Testis (tissue), 3 donors: Measurements from ENCODE around the gene RPS6KL1. TPM values are rescaled to one million over a fixed set of nuclear protein-coding genes. Genes with fewer than 3 reads are reported as not detected.

Source experiments
- DNase-seq: peaks from one replicate; pipeline ENCODE4 v3.0.0-alpha.2; 2019
- H3K27ac ChIP-seq, 2 donors: fragments of 200-600 bp; sonication (generic); one replicate each; pipeline ENCODE4 v1.5.1; 2019
- H3K27me3 ChIP-seq: fragments of 200-600 bp; sonication (generic); one replicate; pipeline ENCODE4 v1.5.1; 2019
- H3K36me3 ChIP-seq: fragments of 200-600 bp; sonication (generic); one replicate; pipeline ENCODE4 v1.5.1; 2017; ENCODE audit warnings: low read depth; ENCODE audit errors: missing control alignments
- H3K4me1 ChIP-seq: fragments of 200-600 bp; sonication (generic); one replicate; pipeline ENCODE4 v1.5.1; 2019
- H3K4me3 ChIP-seq, 2 donors: fragments of 200-600 bp; sonication (generic); one replicate each; pipeline ENCODE4 v1.5.1; 2017 to 2019
- H3K9me3 ChIP-seq: fragments of 200-600 bp; sonication (generic); one replicate; pipeline ENCODE4 v1.5.1; 2017
- POLR2A ChIP-seq: fragments of 450-650 bp; IDR thresholded peaks from one replicate; pipeline ENCODE4 v1.6.1; 2017; ENCODE audit warnings: antibody characterized with exemption, mild to moderate bottlenecking, moderate library complexity
- WGBS, 2 donors: methylation state at CpG; one replicate each; pipeline ENCODE4 v1.1.5; 2018; 5-methylcytosine and 5-hydroxymethylcytosine counted together
- intact Hi-C: fragments of 100-400 bp; cut with DNase I; formaldehyde crosslinking; loops from one replicate; pipeline ENCODE4 v1.15.1; 2023; ENCODE audit warnings: low total_unique reads
- polyA plus RNA-seq: library from polyadenylated mRNA; stranded (reverse); fragments of 350-450 nt; fragmentation: Illumina TruSeq; extraction: RNeasy Lipid Tissue Mini Kit (QIAGEN cat#74804); gene quantifications from one replicate; pipeline ENCODE4 v1.2.3, GENCODE V29; 2014; ENCODE audit warnings: low read depth, low replicate concordance; ENCODE audit not compliant: insufficient read depth
- total RNA-seq, 2 donors: library from RNA; depleted of rRNA; stranded (reverse); fragments of >200 nt; gene quantifications; one replicate each; pipeline ENCODE4 v1.2.3, GENCODE V29; 2016
- TF ChIP-seq, protein P1 (sequence below), 3 experiments: fragments of 450-650 bp in 2 of 3; fragments of 200-600 bp in 1 of 3; sonication (generic) in 1 of 3; IDR thresholded peaks; one replicate each; pipeline ENCODE4 v1.5.1; 2016 to 2019; ENCODE audit warnings: antibody characterized with exemption in 3 of 3, mild to moderate bottlenecking in 2 of 3, moderate library complexity in 1 of 3

The RPS6KL1 gene
- total and polyA plus RNA-seq, 3 donors from 2014 or later: 22.5 to 41.8 (median 22.9) TPM

DNA sequence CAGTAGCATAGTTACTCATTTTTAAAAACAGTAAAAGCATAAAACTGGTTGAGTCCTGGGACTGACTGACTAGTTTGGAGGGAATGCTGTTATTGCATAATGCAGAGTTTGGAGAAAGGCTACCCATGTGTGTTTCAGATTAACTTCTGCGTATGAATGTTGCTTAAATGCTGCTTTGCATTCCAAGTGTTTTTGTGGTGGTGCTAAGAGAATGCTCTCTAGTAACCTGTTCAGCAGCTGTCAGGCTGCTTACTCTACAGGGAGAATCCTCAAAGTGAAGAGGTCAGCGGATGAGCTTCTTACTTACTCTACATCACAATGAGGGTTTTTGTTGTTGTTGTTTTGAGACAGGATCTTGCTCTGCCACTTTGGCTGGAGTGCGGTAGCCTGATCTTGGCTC lies 37.1 kb downstream of the RPS6KL1 start:
- no peak overlapping the region for H3K4me3 ChIP-seq
- H3K27ac ChIP-seq: no peak overlapping the region
- no peaks in the 10 kb centered on the region for H3K36me3 ChIP-seq
- DNase-seq: no peak
- WGBS, 2 donors: 78 to 87% methylated on average over 3 of the region's 3 CpGs
- H3K9me3 ChIP-seq: no peaks in the 10 kb centered on the region
- TF ChIP-seq, protein P1, sequence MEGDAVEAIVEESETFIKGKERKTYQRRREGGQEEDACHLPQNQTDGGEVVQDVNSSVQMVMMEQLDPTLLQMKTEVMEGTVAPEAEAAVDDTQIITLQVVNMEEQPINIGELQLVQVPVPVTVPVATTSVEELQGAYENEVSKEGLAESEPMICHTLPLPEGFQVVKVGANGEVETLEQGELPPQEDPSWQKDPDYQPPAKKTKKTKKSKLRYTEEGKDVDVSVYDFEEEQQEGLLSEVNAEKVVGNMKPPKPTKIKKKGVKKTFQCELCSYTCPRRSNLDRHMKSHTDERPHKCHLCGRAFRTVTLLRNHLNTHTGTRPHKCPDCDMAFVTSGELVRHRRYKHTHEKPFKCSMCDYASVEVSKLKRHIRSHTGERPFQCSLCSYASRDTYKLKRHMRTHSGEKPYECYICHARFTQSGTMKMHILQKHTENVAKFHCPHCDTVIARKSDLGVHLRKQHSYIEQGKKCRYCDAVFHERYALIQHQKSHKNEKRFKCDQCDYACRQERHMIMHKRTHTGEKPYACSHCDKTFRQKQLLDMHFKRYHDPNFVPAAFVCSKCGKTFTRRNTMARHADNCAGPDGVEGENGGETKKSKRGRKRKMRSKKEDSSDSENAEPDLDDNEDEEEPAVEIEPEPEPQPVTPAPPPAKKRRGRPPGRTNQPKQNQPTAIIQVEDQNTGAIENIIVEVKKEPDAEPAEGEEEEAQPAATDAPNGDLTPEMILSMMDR (IDR thresholded peaks at IDR 0.05): no peak
- TF ChIP-seq POLR2A: no peak
- peaks cover 23% of the 10 kb centered on the region for H3K4me1 ChIP-seq
- intact Hi-C loops: no loop called here
- H3K27me3 ChIP-seq: no peaks in the 10 kb centered on the region

- TF ChIP-seq, protein P1 (IDR thresholded peaks at IDR 0.05): no peak
- TF ChIP-seq POLR2A: no peak
- Histone ChIP-seq H3K36me3 (no peaks in the 10 kb centered on the region), H3K9me3 (no peaks in the 10 kb centered on the region), H3K27me3 (no peaks in the 10 kb centered on the region), H3K4me1 (peaks cover 20% of the 10 kb centered on the region), H3K4me3 (peak overlapping the region; percentile 91 to 100), H3K27ac (peak overlapping the region; percentile 89 to 96)
- intact Hi-C loops: no loop called here
- DNase-seq: peak; percentile 60
- WGBS, 2 donors: 1% methylated on average over 32 to 41 of the region's 49 CpGs
These were observed 40.7 kb downstream of the RPS6KL1 start for GRCh38 chr14:74882103-74882920.

GRCh38 chr14:74881431-74882102 lies 41.5 kb downstream of the RPS6KL1 start, which contains the start of gene DLST:
TSS of gene DLST (plus strand) at chr14:74881916. CDS start at chr14:74881954, 38 bp downstream.
- H3K4me1 ChIP-seq: peaks cover 20% of the 10 kb centered on the region
- peak within 1 kb of the TSS; percentile 91 to 100 for H3K4me3 ChIP-seq
- DNase-seq: peak; percentile 90
- TF ChIP-seq, protein P1 (IDR thresholded peaks at IDR 0.05): peak in 1 of 3 experiments; percentile 36
- TF ChIP-seq POLR2A: no peak
- no peaks in the 10 kb centered on the region for H3K36me3 ChIP-seq
- H3K27ac ChIP-seq: peak within 1 kb of the TSS; percentile 89 to 96
- H3K9me3 ChIP-seq: no peaks in the 10 kb centered on the region
- intact Hi-C loops: no loop called here
- WGBS, 2 donors: 0 to 1% methylated on average over 11 to 40 of the region's 53 CpGs
- no peaks in the 10 kb centered on the region for H3K27me3 ChIP-seq

GRCh38 chr14:74879427-74880182 lies 43.5 kb downstream of the RPS6KL1 start:
- intact Hi-C loops: no loop called here
- H3K27ac ChIP-seq: no peak overlapping the region
- H3K36me3 ChIP-seq: no peaks in the 10 kb centered on the region
- no peak overlapping the region for H3K4me3 ChIP-seq
- DNase-seq: no peak
- no peaks in the 10 kb centered on the region for H3K27me3 ChIP-seq
- peaks cover 20% of the 10 kb centered on the region for H3K4me1 ChIP-seq
- no peak for TF ChIP-seq POLR2A
- TF ChIP-seq, protein P1 (IDR thresholded peaks at IDR 0.05): no peak
- H3K9me3 ChIP-seq: no peaks in the 10 kb centered on the region
- WGBS, 2 donors: 60 to 69% methylated on average over 3 of the region's 3 CpGs
